Trophoblast cell (in vitro differentiated cells and primary cell): ENCODE results near the gene PRPSAP2.

ENCODE experiments used
- DNase-seq, 2 donors: peaks; one replicate each; pipeline ENCODE4 v3.0.0-alpha.2; 2016
- H2AFZ ChIP-seq: 2 replicates; pipeline ENCODE4 v1.6.1; 2013; ENCODE audit warnings: low read length, moderate library complexity, mild to moderate bottlenecking; ENCODE audit not compliant: insufficient read depth, poor library complexity
- H2AK5ac ChIP-seq: 2 replicates; pipeline ENCODE4 v1.6.1; 2013; ENCODE audit warnings: mild to moderate bottlenecking, low read length
- H2BK120ac ChIP-seq: 2 replicates; pipeline ENCODE4 v1.6.1; 2013; ENCODE audit warnings: low read length, mild to moderate bottlenecking, moderate library complexity; ENCODE audit not compliant: insufficient read depth, poor library complexity
- H2BK12ac ChIP-seq: 2 replicates; pipeline ENCODE4 v1.6.1; 2013; ENCODE audit warnings: mild to moderate bottlenecking, low read length, moderate library complexity
- H2BK5ac ChIP-seq: 2 replicates; pipeline ENCODE4 v1.6.1; 2013; ENCODE audit warnings: low read length, low read depth, moderate library complexity, mild to moderate bottlenecking; ENCODE audit not compliant: poor library complexity
- H3K14ac ChIP-seq: 2 replicates; pipeline ENCODE4 v1.6.1; 2013; ENCODE audit warnings: mild to moderate bottlenecking, low read length
- H3K18ac ChIP-seq: 2 replicates; pipeline ENCODE4 v1.6.1; 2013; ENCODE audit warnings: mild to moderate bottlenecking, low read length
- H3K23ac ChIP-seq: 2 replicates; pipeline ENCODE4 v1.6.1; 2013; ENCODE audit warnings: low read length
- H3K27ac ChIP-seq: 2 replicates; pipeline ENCODE4 v1.5.1; 2013; ENCODE audit warnings: low read depth, mild to moderate bottlenecking, inconsistent platforms, low read length, moderate library complexity
- H3K27me3 ChIP-seq: 2 replicates; pipeline ENCODE4 v1.6.1; 2013; ENCODE audit warnings: inconsistent platforms, mild to moderate bottlenecking, low read length, moderate library complexity; ENCODE audit not compliant: insufficient read depth
- H3K36me3 ChIP-seq, 2 experiments: 1 replicate in 1 of 2; 2 replicates in 1 of 2; pipeline ENCODE4 v1.6.1; 2013; ENCODE audit warnings: low read length in 2 of 2, mild to moderate bottlenecking in 2 of 2, moderate library complexity in 1 of 2; ENCODE audit not compliant: insufficient read depth in 2 of 2, control insufficient read depth in 1 of 2
- H3K4ac ChIP-seq: 2 replicates; pipeline ENCODE4 v1.6.1; 2013; ENCODE audit warnings: low read depth, mild to moderate bottlenecking, low read length, moderate library complexity
- H3K4me1 ChIP-seq, 2 experiments: 1 replicate in 1 of 2; 2 replicates in 1 of 2; pipeline ENCODE4 v1.6.1; 2013; ENCODE audit warnings: low read length in 2 of 2, mild to moderate bottlenecking in 2 of 2, moderate library complexity in 1 of 2; ENCODE audit not compliant: insufficient read depth in 2 of 2, control insufficient read depth in 1 of 2
- H3K4me2 ChIP-seq: 2 replicates; pipeline ENCODE4 v1.6.1; 2013; ENCODE audit warnings: inconsistent platforms, mild to moderate bottlenecking, low read length, moderate library complexity
- H3K4me3 ChIP-seq: 2 replicates; pipeline ENCODE4 v1.5.1; 2013; ENCODE audit warnings: mild to moderate bottlenecking, low read depth, low read length, inconsistent platforms
- H3K79me1 ChIP-seq: one replicate; pipeline ENCODE4 v1.6.1; 2013; ENCODE audit warnings: low read length
- H3K79me2 ChIP-seq: 2 replicates; pipeline ENCODE4 v1.6.1; 2013; ENCODE audit warnings: low read length, mild to moderate bottlenecking; ENCODE audit not compliant: control insufficient read depth, insufficient read depth, poor library complexity
- H3K9ac ChIP-seq: 2 replicates; pipeline ENCODE4 v1.6.1; 2013; ENCODE audit warnings: mild to moderate bottlenecking, low read length
- H3K9me3 ChIP-seq: 2 replicates; pipeline ENCODE4 v1.6.1; 2013; ENCODE audit warnings: low read depth, mild to moderate bottlenecking, control low read depth, inconsistent platforms, low read length; ENCODE audit not compliant: insufficient read depth
- H4K12ac ChIP-seq: 2 replicates; pipeline ENCODE4 v1.6.1; 2013; ENCODE audit warnings: low read depth, mild to moderate bottlenecking, low read length, moderate library complexity
- H4K8ac ChIP-seq: 2 replicates; pipeline ENCODE4 v1.6.1; 2013; ENCODE audit warnings: low read depth, mild to moderate bottlenecking, low read length, moderate library complexity
- H4K91ac ChIP-seq: one replicate; pipeline ENCODE4 v1.6.1; 2013; ENCODE audit warnings: low read depth, mild to moderate bottlenecking, low read length, moderate library complexity
- whole genome bisulfite sequencing: extraction: QIAGEN DNeasy Blood & Tissue Kit; methylation state at CpG from one replicate; pipeline ENCODE4 v1.1.7; 2013; ENCODE audit warnings: missing lambda C conversion rate; ENCODE audit not compliant: insufficient read length, insufficient coverage; ENCODE audit errors: extremely low coverage; 5-methylcytosine and 5-hydroxymethylcytosine counted together

The PRPSAP2 gene

DNA sequence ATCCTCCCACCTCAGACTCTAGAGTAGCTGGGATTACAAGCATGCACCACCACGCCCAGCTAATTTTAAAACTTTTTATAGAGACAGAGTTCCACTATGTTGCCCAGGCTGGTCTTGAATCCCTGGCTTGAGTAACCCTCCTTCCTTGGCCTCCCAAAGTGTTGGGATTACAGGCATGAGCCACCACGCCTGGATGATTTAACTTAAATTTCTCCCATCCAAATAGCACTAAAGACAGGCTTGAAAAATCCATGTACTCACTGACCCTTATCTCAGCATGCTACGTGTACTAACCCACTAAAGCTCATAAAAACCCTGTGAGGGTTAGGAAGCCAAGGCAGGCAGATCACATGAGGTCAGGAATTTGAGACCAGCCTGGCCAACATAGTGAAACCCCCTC lies 98.7 kb downstream of the PRPSAP2 start:
- Histone ChIP-seq H3K79me2 (no peaks in the 10 kb centered on the region), H2BK12ac (no peak overlapping the region), H3K18ac (no peak overlapping the region), H2AK5ac (no peak overlapping the region), H3K36me3 (no peaks in the 10 kb centered on the region), H3K9ac (no peak overlapping the region), H3K27me3 (no peaks in the 10 kb centered on the region), H2BK5ac (no peak overlapping the region), H4K12ac (no peak overlapping the region), H3K23ac (no peak overlapping the region), H3K79me1 (no peaks in the 10 kb centered on the region), H4K8ac (no peak overlapping the region), H3K9me3 (peaks cover 2% of the 10 kb centered on the region), H2BK120ac (no peak overlapping the region), H3K4me1 (peaks cover 0 to 7% of the 10 kb centered on the region in 2 experiments), H2AFZ (no peak overlapping the region), H3K4me2 (no peak overlapping the region), H3K14ac (no peak overlapping the region), H3K27ac (no peak overlapping the region), H3K4ac (no peak overlapping the region), H4K91ac (no peak overlapping the region), H3K4me3 (no peak overlapping the region)
- DNase-seq, result peak in 1 of 2 donors; percentile 69
- no CpG with 5 or more reads among the region's 3 CpGs for WGBS

- H2BK120ac ChIP-seq, result no peak overlapping the region
- H3K27ac ChIP-seq, result no peak overlapping the region
- H3K4ac ChIP-seq, result no peak overlapping the region
- no peak overlapping the region for H3K23ac ChIP-seq
- no peak overlapping the region for H4K8ac ChIP-seq
- H3K9ac ChIP-seq, result no peak overlapping the region
- H3K79me1 ChIP-seq, result peaks cover 3% of the 10 kb centered on the region
- H3K36me3 ChIP-seq, result no peaks in the 10 kb centered on the region
- H3K9me3 ChIP-seq, result peaks cover 2% of the 10 kb centered on the region
- no peak overlapping the region for H2BK5ac ChIP-seq
- peaks cover 5 to 14% of the 10 kb centered on the region in 2 experiments for H3K4me1 ChIP-seq
- peak in 1 of 2 donors; percentile 57 for DNase-seq
- H3K14ac ChIP-seq, result no peak overlapping the region
- no peak overlapping the region for H3K18ac ChIP-seq
- H2BK12ac ChIP-seq, result no peak overlapping the region
- H3K4me2 ChIP-seq, result no peak overlapping the region
- WGBS, result no CpG with 5 or more reads among the region's 4 CpGs
- no peak overlapping the region for H2AK5ac ChIP-seq
- no peaks in the 10 kb centered on the region for H3K79me2 ChIP-seq
- no peak overlapping the region for H4K91ac ChIP-seq
- no peaks in the 10 kb centered on the region for H3K27me3 ChIP-seq
- no peak overlapping the region for H3K4me3 ChIP-seq
- H4K12ac ChIP-seq, result no peak overlapping the region
- H2AFZ ChIP-seq, result no peak overlapping the region
These were observed 99.9 kb downstream of the PRPSAP2 start for GRCh38 chr17:18957831-18958230.

GRCh38 chr17:18958611-18959010 lies 100.7 kb downstream of the PRPSAP2 start:
- Histone ChIP-seq H3K79me2 (no peaks in the 10 kb centered on the region), H3K79me1 (peaks cover 8% of the 10 kb centered on the region)
- no CpG with 5 or more reads among the region's 11 CpGs for WGBS

GRCh38 chr17:18959071-18959844 lies 101.3 kb downstream of the PRPSAP2 start:
- no peak overlapping the region for H3K14ac ChIP-seq
- H3K4me1 ChIP-seq, result peaks cover 15 to 23% of the 10 kb centered on the region in 2 experiments
- no peak overlapping the region for H4K12ac ChIP-seq
- H3K27me3 ChIP-seq, result no peaks in the 10 kb centered on the region
- peaks cover 11% of the 10 kb centered on the region for H3K79me1 ChIP-seq
- no peaks in the 10 kb centered on the region for H3K36me3 ChIP-seq
- WGBS, result no CpG with 5 or more reads among the region's 22 CpGs
- H2BK120ac ChIP-seq, result no peak overlapping the region
- no peak overlapping the region for H3K4me3 ChIP-seq
- no peak overlapping the region for H2AK5ac ChIP-seq
- no peak overlapping the region for H3K4me2 ChIP-seq
- H3K4ac ChIP-seq, result no peak overlapping the region
- no peak overlapping the region for H2AFZ ChIP-seq
- H4K8ac ChIP-seq, result no peak overlapping the region
- no peak overlapping the region for H2BK5ac ChIP-seq
- H3K9me3 ChIP-seq, result peaks cover under 1% of the 10 kb centered on the region
- H4K91ac ChIP-seq, result no peak overlapping the region
- no peak overlapping the region for H3K18ac ChIP-seq
- no peak overlapping the region for H3K23ac ChIP-seq
- H3K9ac ChIP-seq, result no peak overlapping the region
- no peak overlapping the region for H2BK12ac ChIP-seq
- no peak for DNase-seq
- H3K79me2 ChIP-seq, result no peaks in the 10 kb centered on the region
- H3K27ac ChIP-seq, result no peak overlapping the region

More at GRCh38 chr17:18958611-18959010, 100.7 kb downstream of the PRPSAP2 start:
- Histone ChIP-seq H3K27me3 (no peaks in the 10 kb centered on the region), H2BK120ac (no peak overlapping the region), H3K4ac (no peak overlapping the region), H2BK12ac (no peak overlapping the region), H4K12ac (no peak overlapping the region), H3K4me3 (no peak overlapping the region), H2AK5ac (no peak overlapping the region), H3K9ac (no peak overlapping the region), H3K27ac (no peak overlapping the region), H2BK5ac (no peak overlapping the region), H3K9me3 (peaks cover 2% of the 10 kb centered on the region), H4K8ac (no peak overlapping the region), H3K4me1 (peaks cover 10 to 20% of the 10 kb centered on the region in 2 experiments), H3K4me2 (no peak overlapping the region), H3K23ac (no peak overlapping the region), H3K36me3 (no peaks in the 10 kb centered on the region), H4K91ac (peak overlapping the region; percentile 13), H3K14ac (no peak overlapping the region), H2AFZ (no peak overlapping the region), H3K18ac (no peak overlapping the region)
- no peak for DNase-seq
